Activated gamma-delta T cell treated with Interleukin-2 at 50 U/mL for 16 hours (primary cell): ENCODE measurements around the gene ODF2.
A peak's percentile ranks its signal among the peaks of the same experiment; 100 is the strongest.
"Not testable (repeated sequence)": the region's sequence is repeated elsewhere in the genome, so short reads cannot be mapped to it uniquely, and the experiment has no call there.

Experiments
- DNase-seq: peaks from one replicate; pipeline ENCODE4 v3.0.0-alpha.2; 2020

The ODF2 gene

GRCh38 chr9:128455849-128456612, at the start of gene ODF2:
ODF2 (plus strand) TSS chr9:128456006; CDS start chr9:128456092, 86 bp downstream.
- peak; percentile 99 for DNase-seq

- no peak for DNase-seq
These were observed 48.9 kb upstream of the ODF2 start for GRCh38 chr9:128406848-128407391.

GRCh38 chr9:128408963-128409431, 46.8 kb upstream of the ODF2 start:
- no peak for DNase-seq

GRCh38 chr9:128409450-128409849, 46.4 kb upstream of the ODF2 start:
- no peak for DNase-seq

GRCh38 chr9:128409978-128410377, 45.8 kb upstream of the ODF2 start:
- no peak for DNase-seq

- DNase-seq = no peak
These were observed 44.3 kb upstream of the ODF2 start for GRCh38 chr9:128411364-128412119.

- DNase-seq = peak; percentile 41
These were observed 43.6 kb upstream of the ODF2 start for GRCh38 chr9:128412120-128412790.

GRCh38 chr9:128413728-128414127, 42.1 kb upstream of the ODF2 start:
- DNase-seq = not testable (repeated sequence)

GRCh38 chr9:128414461-128414860, 41.3 kb upstream of the ODF2 start:
- DNase-seq = no peak

GRCh38 chr9:128415281-128415680, 40.5 kb upstream of the ODF2 start:
- no peak for DNase-seq

GRCh38 chr9:128416014-128416413, 39.8 kb upstream of the ODF2 start:
- no peak for DNase-seq

- DNase-seq = no peak
These were observed 39.3 kb upstream of the ODF2 start for GRCh38 chr9:128416432-128417019.

- no peak for DNase-seq
These were observed 36.5 kb upstream of the ODF2 start for GRCh38 chr9:128419061-128419925.

- peak; percentile 63 for DNase-seq
These were observed 35.7 kb upstream of the ODF2 start for GRCh38 chr9:128420060-128420650.

- DNase-seq = peak; percentile 40
These were observed 34.9 kb upstream of the ODF2 start, which contains the start of gene CERCAM for GRCh38 chr9:128420651-128421481. CERCAM (plus strand) TSS chr9:128420857; CDS start chr9:128420878, 21 bp downstream.

- no peak for DNase-seq
These were observed 34.3 kb upstream of the ODF2 start for GRCh38 chr9:128421482-128421996.

- not testable (repeated sequence) for DNase-seq
These were observed 33.6 kb upstream of the ODF2 start for GRCh38 chr9:128422022-128422782.

- no peak for DNase-seq
These were observed 33.0 kb upstream of the ODF2 start for GRCh38 chr9:128422783-128423150.

- DNase-seq = not testable (repeated sequence)
These were observed 32.5 kb upstream of the ODF2 start for GRCh38 chr9:128423356-128423755.
